ENCODE results near the gene KCNT1.

GRCh38 chr9:135757356-135757755, 55.4 kb downstream of the KCNT1 start:
- TF ChIP-seq POLR2A (IDR thresholded peaks at IDR 0.05): no peak
- TF ChIP-seq CTCF (IDR thresholded peaks at IDR 0.05): no peak
